Brain microvascular endothelial cell (primary cell): ENCODE measurements around the gene ARPC2.
"Not testable (repeated sequence)": the region's sequence is repeated elsewhere in the genome, so short reads cannot be mapped to it uniquely, and the experiment has no call there.

Source experiments
- DNase-seq: peaks from one replicate; pipeline ENCODE4 v3.0.0-alpha.2; 2020
- H3K27ac ChIP-seq: fragments of 250-450 bp; sonication (Bioruptor Pico); 2 replicates; pipeline ENCODE4 v1.5.1; 2020; ENCODE audit warnings: mild to moderate bottlenecking, moderate library complexity
- H3K27me3 ChIP-seq: fragments of 250-450 bp; sonication (Bioruptor Pico); replicated peaks from 2 replicates; pipeline ENCODE4 v1.5.1; 2020; ENCODE audit warnings: mild to moderate bottlenecking
- H3K36me3 ChIP-seq: fragments of 250-450 bp; sonication (Bioruptor Pico); replicated peaks from 2 replicates; pipeline ENCODE4 v1.5.1; 2020; ENCODE audit warnings: mild to moderate bottlenecking
- H3K4me3 ChIP-seq: 2 replicates; pipeline ENCODE4 v1.5.1; 2011; ENCODE audit warnings: low read depth, mild to moderate bottlenecking, control low read depth, low read length, moderate library complexity
- in situ Hi-C: cut with HindIII; loops from 2 replicates; pipeline ENCODE4 v1.10.0; 2017; ENCODE audit warnings: low sequenced_read_pairs, low pct_ligation_motif_present
- TF ChIP-seq, protein P1 (sequence below): IDR thresholded peaks from 2 replicates; pipeline ENCODE4 v1.5.1; 2011; ENCODE audit warnings: low read depth, mild to moderate bottlenecking, moderate library complexity, low read length, control low read depth, inconsistent platforms; ENCODE audit errors: missing control alignments

ARPC2 gene

DNA sequence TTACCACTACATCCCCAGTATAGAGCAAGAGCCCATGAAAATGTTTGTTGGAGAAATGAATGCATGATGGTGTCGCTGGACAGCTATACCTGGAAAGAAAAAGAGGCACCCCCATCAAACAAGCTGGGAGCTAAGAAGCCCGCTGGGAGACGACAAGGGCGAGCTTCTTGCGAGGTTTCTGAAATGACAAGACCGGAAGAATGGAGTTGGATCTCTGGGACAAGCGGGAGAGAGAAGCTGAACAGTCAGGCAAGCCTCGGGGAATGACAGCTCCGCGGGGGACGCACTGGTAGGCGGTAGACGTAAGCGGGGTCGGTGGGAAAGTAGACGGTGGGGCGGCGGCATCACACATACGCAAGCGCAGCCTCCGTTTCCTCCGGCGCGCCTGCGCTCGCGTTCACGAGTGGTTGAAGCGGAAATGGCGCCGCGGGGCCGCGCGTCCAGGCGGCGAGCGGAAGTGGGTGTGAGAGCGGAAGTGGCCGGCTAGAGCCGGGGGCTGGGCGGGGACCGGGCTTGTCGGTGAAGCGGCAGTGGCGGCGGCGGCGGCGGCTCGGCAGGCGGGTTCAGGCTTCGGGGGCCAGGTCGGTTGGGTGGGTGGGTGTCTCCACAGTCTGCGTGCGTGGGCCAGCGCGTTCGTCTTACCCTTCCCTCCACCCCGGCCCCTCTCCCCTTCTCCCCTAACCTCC, at the start of gene ARPC2:
Gene ARPC2 (plus strand): TSS at position 516 of the 686 bp plus-strand sequence. CDS start 282 bp downstream, outside the sequence.
- in situ Hi-C loops, result no loop called here

DNA sequence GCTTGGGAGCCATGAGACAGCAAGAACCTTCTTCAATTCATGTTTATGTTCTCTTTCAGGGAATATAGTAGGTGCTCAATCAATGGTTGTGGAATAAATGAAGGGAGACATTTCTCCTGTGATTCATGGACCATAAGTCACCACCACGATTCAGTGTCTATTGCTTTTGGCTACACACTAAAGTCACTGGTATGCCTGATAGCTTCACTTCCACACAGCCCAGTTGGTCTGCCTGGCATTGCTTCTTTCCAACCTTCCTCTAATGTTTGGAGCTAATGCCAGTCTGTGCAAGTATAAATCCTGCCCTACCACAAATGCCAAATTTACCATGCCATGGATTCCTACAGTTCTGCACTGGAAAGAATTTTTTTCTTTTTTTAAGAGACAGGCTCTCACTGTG, 49.0 kb upstream of the ARPC2 start:
- no peak for DNase-seq
- in situ Hi-C loops, result no loop called here
- H3K27ac ChIP-seq, result no peak overlapping the region
- peaks cover 2% of the 10 kb centered on the region for H3K27me3 ChIP-seq
- no peaks in the 10 kb centered on the region for H3K36me3 ChIP-seq
- TF ChIP-seq, protein P1, sequence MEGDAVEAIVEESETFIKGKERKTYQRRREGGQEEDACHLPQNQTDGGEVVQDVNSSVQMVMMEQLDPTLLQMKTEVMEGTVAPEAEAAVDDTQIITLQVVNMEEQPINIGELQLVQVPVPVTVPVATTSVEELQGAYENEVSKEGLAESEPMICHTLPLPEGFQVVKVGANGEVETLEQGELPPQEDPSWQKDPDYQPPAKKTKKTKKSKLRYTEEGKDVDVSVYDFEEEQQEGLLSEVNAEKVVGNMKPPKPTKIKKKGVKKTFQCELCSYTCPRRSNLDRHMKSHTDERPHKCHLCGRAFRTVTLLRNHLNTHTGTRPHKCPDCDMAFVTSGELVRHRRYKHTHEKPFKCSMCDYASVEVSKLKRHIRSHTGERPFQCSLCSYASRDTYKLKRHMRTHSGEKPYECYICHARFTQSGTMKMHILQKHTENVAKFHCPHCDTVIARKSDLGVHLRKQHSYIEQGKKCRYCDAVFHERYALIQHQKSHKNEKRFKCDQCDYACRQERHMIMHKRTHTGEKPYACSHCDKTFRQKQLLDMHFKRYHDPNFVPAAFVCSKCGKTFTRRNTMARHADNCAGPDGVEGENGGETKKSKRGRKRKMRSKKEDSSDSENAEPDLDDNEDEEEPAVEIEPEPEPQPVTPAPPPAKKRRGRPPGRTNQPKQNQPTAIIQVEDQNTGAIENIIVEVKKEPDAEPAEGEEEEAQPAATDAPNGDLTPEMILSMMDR, result no peak
- H3K4me3 ChIP-seq, result no peak overlapping the region

More for the DNA sequence above, at the start of gene ARPC2:
- peak within 1 kb of the TSS; percentile 98 for H3K4me3 ChIP-seq
- H3K27ac ChIP-seq, result peak within 1 kb of the TSS; percentile 81
- peaks cover 2% of the 10 kb centered on the region for H3K36me3 ChIP-seq
- peak; percentile 96 for DNase-seq
- TF ChIP-seq, protein P1, result no peak
- no peaks in the 10 kb centered on the region for H3K27me3 ChIP-seq

DNA sequence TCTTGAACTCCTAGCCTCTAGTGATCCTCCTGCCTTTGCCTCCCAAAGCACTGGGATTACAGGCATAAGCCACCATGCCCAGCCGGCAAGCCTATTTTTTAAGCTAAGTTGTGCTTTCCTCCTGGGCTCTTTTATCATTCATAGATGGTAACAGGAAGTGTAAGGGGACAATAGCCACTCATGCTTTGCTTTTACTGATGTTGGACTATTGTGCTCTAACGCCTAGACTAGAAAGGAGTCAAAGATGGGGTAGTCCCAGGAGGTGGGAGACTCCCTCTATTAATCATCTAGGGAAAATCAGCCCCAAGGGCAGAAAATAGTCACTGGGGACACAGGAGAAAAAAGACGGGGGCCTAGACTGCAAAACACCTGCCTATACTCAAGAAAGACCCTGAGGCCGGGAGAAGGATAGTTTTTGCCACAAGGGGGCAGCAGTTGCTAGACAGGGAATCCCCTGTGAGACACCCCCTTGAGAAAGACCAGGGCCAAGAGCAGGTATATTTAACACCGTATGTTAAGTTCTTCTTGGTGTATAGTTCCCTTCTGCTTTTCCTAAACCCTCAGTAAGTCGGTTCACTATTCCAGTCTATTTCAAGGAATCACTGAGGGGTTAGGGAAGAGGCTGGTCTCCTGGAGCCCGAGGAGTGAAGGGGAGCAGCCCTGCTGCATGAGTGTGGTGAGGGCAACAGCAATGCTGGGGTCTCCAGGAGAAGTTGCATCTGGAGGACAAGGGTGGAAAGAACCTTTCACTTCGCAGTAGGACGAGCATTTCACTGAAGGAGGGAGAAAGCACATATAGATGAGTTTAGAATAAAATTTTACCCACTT, 48.1 kb upstream of the ARPC2 start:
- peaks cover 2% of the 10 kb centered on the region for H3K27me3 ChIP-seq
- in situ Hi-C loops, result no loop called here
- H3K36me3 ChIP-seq, result no peaks in the 10 kb centered on the region
- no peak overlapping the region for H3K27ac ChIP-seq
- no peak overlapping the region for H3K4me3 ChIP-seq
- TF ChIP-seq, protein P1, result peak; percentile 86
- peak; percentile 26 for DNase-seq

DNA sequence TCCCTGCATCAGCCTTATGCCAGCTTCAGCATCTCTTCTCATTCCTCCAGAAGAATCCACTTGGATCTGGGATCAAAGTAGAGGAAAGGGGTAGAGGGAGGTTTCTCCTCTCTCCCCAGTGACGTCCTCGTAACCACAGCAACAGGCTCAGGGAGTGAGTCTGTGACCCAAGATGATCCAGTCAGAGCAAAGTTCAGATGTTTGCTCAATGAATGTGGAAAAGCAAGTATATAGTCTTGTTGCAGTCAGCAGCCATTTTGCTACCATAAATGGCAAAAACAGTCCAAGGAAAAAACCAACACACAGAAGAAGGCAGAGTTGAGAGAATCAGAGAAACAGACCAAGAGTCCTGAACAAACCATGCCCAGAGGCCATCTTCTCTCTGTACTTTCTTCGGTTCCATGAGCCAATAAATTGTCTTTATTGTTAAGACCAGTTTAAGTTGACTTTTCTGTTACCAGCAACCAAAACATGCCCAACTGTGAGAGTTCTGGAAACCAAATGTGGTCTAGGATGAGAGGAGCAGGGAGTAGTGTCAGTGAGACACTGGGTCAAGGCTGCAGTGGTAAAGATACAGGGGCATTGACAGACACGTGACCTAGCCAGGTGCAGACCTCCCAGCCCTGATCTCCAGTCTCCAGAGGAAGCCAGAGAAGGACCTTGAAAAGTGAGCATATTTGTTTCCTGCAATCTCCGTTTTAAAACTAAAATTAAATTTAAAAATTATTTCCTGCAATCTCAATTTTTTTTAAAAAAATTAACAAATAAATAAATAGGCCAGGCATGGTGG, 47.0 kb upstream of the ARPC2 start:
- H3K4me3 ChIP-seq, result no peak overlapping the region
- in situ Hi-C loops, result no loop called here
- DNase-seq, result no peak
- no peak overlapping the region for H3K27ac ChIP-seq
- H3K36me3 ChIP-seq, result no peaks in the 10 kb centered on the region
- H3K27me3 ChIP-seq, result peaks cover 2% of the 10 kb centered on the region
- TF ChIP-seq, protein P1, result no peak

DNA sequence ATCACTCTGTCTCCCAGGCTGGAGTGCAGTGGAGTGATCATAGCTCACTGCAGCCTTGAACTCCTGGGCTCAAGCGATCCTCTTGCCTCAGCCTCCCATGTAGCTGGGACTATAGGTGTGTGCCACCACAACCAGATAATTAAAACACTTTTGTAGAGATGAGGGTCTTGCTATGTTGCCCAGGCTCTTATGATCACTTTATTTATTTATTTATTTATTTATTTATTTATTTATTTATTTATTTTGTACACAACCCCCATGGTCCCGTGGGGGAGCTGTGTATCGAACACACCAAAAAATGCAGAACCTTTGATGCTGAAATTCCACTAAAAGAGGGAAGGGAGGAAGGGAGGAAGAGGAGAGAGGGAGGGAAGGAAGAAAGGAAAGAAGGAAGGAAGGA, 45.2 kb upstream of the ARPC2 start:
- in situ Hi-C loops, DNase-seq, H3K27ac ChIP-seq, H3K27me3 ChIP-seq, H3K36me3 ChIP-seq, H3K4me3 ChIP-seq: not testable (repeated sequence)

DNA sequence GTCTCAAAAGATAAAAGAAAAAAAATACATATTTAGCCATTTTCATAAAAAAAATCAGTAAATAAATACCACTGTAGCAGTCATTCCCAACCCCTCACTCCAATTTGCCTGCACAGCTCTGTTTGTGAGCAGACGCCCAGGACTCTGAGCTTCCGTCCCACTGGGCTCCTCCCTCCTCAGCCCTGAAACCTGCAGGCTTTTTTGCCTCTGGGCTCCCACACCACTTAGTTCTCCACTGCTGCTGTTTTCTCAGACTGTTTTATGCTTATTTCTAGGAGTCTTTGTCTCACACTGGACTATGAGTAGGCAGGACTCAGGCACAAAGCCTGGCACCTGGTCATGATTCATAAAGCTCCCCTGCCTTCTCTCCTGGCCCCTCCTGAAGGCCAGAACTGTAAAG, 44.1 kb upstream of the ARPC2 start:
- Histone ChIP-seq H3K4me3 (no peak overlapping the region), H3K27ac (no peak overlapping the region), H3K36me3 (no peaks in the 10 kb centered on the region), H3K27me3 (no peaks in the 10 kb centered on the region)
- DNase-seq, result no peak
- in situ Hi-C loops, result no loop called here
- TF ChIP-seq, protein P1, result no peak
